ENCODE measurements around the gene EGLN1. TPM values are rescaled to one million over a fixed set of nuclear protein-coding genes. Genes with fewer than 3 reads are reported as not detected.

The EGLN1 gene
- total and polyA plus RNA-seq, 2 experiments from 2014 or later, result 1.9 to 6.0 TPM

DNA sequence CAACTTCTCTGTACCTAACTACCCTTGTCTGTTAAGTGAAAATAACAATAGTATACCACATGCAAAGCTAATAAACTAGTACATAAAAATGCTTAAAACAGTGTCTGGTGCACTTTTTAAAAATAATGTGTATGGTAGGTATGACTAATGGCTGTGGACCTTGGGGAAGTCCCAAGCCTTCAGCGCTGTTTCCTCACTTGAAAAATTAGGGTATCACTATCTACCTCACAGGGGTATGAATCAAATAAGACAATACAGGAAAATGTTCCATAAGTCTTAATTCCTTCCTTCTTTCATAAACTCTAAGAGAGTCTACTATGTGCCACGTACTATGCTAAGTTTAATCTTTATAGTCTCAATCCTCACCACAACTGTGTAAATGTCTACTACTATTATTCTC lies 32.0 kb downstream of the EGLN1 start (continued):
- TF ChIP-seq, protein P1, sequence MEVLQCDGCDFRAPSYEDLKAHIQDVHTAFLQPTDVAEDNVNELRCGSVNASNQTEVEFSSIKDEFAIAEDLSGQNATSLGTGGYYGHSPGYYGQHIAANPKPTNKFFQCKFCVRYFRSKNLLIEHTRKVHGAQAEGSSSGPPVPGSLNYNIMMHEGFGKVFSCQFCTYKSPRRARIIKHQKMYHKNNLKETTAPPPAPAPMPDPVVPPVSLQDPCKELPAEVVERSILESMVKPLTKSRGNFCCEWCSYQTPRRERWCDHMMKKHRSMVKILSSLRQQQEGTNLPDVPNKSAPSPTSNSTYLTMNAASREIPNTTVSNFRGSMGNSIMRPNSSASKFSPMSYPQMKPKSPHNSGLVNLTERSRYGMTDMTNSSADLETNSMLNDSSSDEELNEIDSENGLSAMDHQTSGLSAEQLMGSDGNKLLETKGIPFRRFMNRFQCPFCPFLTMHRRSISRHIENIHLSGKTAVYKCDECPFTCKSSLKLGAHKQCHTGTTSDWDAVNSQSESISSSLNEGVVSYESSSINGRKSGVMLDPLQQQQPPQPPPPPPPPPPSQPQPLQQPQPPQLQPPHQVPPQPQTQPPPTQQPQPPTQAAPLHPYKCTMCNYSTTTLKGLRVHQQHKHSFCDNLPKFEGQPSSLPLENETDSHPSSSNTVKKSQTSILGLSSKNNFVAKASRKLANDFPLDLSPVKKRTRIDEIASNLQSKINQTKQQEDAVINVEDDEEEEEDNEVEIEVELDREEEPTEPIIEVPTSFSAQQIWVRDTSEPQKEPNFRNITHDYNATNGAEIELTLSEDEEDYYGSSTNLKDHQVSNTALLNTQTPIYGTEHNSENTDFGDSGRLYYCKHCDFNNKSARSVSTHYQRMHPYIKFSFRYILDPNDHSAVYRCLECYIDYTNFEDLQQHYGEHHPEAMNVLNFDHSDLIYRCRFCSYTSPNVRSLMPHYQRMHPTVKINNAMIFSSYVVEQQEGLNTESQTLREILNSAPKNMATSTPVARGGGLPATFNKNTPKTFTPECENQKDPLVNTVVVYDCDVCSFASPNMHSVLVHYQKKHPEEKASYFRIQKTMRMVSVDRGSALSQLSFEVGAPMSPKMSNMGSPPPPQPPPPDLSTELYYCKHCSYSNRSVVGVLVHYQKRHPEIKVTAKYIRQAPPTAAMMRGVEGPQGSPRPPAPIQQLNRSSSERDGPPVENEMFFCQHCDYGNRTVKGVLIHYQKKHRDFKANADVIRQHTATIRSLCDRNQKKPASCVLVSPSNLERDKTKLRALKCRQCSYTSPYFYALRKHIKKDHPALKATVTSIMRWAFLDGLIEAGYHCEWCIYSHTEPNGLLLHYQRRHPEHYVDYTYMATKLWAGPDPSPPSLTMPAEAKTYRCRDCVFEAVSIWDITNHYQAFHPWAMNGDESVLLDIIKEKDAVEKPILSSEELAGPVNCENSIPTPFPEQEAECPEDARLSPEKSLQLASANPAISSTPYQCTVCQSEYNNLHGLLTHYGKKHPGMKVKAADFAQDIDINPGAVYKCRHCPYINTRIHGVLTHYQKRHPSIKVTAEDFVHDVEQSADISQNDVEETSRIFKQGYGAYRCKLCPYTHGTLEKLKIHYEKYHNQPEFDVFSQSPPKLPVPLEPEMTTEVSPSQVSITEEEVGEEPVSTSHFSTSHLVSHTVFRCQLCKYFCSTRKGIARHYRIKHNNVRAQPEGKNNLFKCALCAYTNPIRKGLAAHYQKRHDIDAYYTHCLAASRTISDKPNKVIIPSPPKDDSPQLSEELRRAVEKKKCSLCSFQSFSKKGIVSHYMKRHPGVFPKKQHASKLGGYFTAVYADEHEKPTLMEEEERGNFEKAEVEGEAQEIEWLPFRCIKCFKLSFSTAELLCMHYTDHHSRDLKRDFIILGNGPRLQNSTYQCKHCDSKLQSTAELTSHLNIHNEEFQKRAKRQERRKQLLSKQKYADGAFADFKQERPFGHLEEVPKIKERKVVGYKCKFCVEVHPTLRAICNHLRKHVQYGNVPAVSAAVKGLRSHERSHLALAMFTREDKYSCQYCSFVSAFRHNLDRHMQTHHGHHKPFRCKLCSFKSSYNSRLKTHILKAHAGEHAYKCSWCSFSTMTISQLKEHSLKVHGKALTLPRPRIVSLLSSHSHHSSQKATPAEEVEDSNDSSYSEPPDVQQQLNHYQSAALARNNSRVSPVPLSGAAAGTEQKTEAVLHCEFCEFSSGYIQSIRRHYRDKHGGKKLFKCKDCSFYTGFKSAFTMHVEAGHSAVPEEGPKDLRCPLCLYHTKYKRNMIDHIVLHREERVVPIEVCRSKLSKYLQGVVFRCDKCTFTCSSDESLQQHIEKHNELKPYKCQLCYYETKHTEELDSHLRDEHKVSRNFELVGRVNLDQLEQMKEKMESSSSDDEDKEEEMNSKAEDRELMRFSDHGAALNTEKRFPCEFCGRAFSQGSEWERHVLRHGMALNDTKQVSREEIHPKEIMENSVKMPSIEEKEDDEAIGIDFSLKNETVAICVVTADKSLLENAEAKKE (CRISPR knock-in tag; IDR thresholded peaks at IDR 0.05), result no peak
- no peak for TF ChIP-seq ZNF114 (CRISPR knock-in tag; IDR thresholded peaks at IDR 0.05)

DNA sequence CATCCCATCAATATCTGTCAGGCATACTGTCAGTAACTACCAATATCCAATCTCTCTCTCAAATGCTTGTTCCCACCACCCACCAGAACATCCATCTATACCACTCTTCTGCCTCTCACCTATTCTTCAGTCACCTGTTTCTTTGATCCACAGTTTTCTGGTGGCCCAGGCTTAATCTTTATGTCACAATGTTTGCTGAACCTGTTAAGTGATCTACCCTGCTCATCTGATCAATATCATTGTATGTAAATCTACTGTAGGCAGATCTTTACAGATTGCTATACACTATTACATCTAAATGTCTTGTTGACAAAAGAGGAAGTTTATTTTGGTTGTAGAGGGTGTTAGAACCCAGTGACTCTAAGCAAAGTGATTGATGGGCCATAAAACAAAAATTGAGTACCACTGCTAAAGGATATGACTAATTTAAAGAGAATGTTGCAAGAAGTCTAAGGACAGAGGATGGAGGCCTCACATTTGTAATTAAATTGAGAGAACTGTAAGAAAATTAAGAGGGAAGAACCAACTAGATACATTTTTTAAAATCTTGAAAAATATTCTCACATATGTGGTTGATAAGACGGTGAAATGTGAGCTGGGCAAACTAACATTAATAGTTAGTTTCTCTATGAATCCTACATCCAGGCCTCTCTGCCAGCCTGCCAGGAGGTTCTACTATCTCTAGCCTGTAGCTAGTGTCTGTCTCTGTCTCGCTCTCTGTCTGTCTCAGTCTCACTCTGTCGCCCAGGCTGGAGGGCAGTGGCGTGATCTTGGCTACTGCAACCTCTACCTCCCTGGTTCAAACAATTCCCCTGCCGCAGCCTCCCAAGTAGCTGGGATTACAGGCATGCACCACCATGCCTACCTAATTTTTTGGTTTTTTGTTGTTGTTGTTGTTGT lies 34.1 kb downstream of the EGLN1 start:
- Histone ChIP-seq H4K20me1 (replicated peaks; ENCODE audit: insufficient read depth) (no peaks in the 10 kb centered on the region), H3K79me2 (replicated peaks; ENCODE audit: insufficient read depth) (no peaks in the 10 kb centered on the region), H3K4me3 (no peak overlapping the region), H3K27ac (ENCODE audit: low read depth) (no peak overlapping the region), H3F3A (replicated peaks; ENCODE audit: low read depth) (no peaks in the 10 kb centered on the region), H3K27me3 (ENCODE audit: insufficient read depth) (no peaks in the 10 kb centered on the region), H2AFZ (no peak overlapping the region), H3K4me2 (no peak overlapping the region), H3K36me3 (ENCODE audit: insufficient read depth) (no peaks in the 10 kb centered on the region), H3K4me1 (ENCODE audit: insufficient read depth) (no peaks in the 10 kb centered on the region), H3K9me2 (ENCODE audit: insufficient read depth) (no peaks in the 10 kb centered on the region)
- H3K27me3 Mint-ChIP-seq (ENCODE audit: insufficient read depth, low read depth, poor library complexity), result no peaks in the 10 kb centered on the region
- DNase-seq (ENCODE audit: low spot score), result no peak
- no peaks in the 10 kb centered on the region for H3K36me3 Mint-ChIP-seq (ENCODE audit: low read depth)
- no peaks in the 10 kb centered on the region for H3K4me1 Mint-ChIP-seq
- H3K4me3 Mint-ChIP-seq, result no peak overlapping the region
- no peak for ATAC-seq
- no peak overlapping the region for H3K27ac Mint-ChIP-seq
- no peaks in the 10 kb centered on the region for H3K9me3 Mint-ChIP-seq
- TF ChIP-seq, protein P1 (CRISPR knock-in tag; IDR thresholded peaks at IDR 0.05), result no peak
- TF ChIP-seq CREB1 (CRISPR knock-in tag; IDR thresholded peaks at IDR 0.05; ENCODE audit: low read depth) (no peak), NANOG (IDR thresholded peaks at IDR 0.05; ENCODE audit: borderline replicate concordance) (no peak), ZNF331 (CRISPR knock-in tag; IDR thresholded peaks at IDR 0.05; ENCODE audit: low read depth) (no peak), POLR2AphosphoS5 (IDR thresholded peaks at IDR 0.05; ENCODE audit: low read depth) (no peak)
- TF ChIP-seq, protein P2, sequence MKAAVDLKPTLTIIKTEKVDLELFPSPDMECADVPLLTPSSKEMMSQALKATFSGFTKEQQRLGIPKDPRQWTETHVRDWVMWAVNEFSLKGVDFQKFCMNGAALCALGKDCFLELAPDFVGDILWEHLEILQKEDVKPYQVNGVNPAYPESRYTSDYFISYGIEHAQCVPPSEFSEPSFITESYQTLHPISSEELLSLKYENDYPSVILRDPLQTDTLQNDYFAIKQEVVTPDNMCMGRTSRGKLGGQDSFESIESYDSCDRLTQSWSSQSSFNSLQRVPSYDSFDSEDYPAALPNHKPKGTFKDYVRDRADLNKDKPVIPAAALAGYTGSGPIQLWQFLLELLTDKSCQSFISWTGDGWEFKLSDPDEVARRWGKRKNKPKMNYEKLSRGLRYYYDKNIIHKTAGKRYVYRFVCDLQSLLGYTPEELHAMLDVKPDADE (IDR thresholded peaks at IDR 0.05), result no peak
